GM12878 (cell line): Measurements from ENCODE around the gene CPT1C. TPM values are rescaled to one million over a fixed set of nuclear protein-coding genes. Genes with fewer than 3 reads are reported as not detected.

Experiments
- ATAC-seq: fragments of 200-7000 bp; cut with Tn5 transposase; 3 replicates; pipeline ENCODE4 v1.9.1; 2020; ENCODE audit warnings: mild to moderate bottlenecking, moderate library complexity
- BruUV-seq: library from RNA; stranded (reverse); fragments of 400-500 nt; replicated peaks from 2 replicates; lab custom pipeline; 2021; lab: Mats Ljungman, UMichigan
- CTCF ChIA-PET: fragments of 300-600 bp; sonication (Branson Sonifier 250); formaldehyde crosslinking; extraction: SDS; loops from one replicate; lab custom pipeline; 2021; ENCODE audit warnings: inconsistent platforms; lab: Yijun Ruan, JAX
- POLR2A ChIA-PET: fragments of 350-600 bp; formaldehyde crosslinking; extraction: SDS; loops from one replicate; lab custom pipeline; 2021; ENCODE audit warnings: inconsistent platforms; lab: Charles Lee
- RAD21 ChIA-PET: fragments of 300-600 bp; sonication (Branson Sonifier 250); formaldehyde crosslinking; loops from one replicate; lab custom pipeline; 2023; ENCODE audit warnings: antibody characterized with exemption; ENCODE audit not compliant: unreplicated experiment; lab: Charles Lee
- SMC1A ChIA-PET: fragments of 300-600 bp; sonication (Branson Sonifier 250); formaldehyde crosslinking; loops from one replicate; lab custom pipeline; 2023; ENCODE audit not compliant: unreplicated experiment, uncharacterized antibody; lab: Charles Lee
- DNase-seq: peaks from one replicate; pipeline ENCODE4 v3.0.0-alpha.2; 2011; ENCODE audit warnings: low read depth, low spot score
- FAIRE-seq: peaks from 3 replicates; lab custom pipeline; 2011; peaks lifted over from hg19 to GRCh38; lab: Jason Lieb, UNC
- H2AFZ ChIP-seq: 2 replicates; pipeline ENCODE4 v1.6.0; 2011; ENCODE audit warnings: low read depth, low read length, control low read depth; ENCODE audit not compliant: control insufficient read depth
- H3K27ac ChIP-seq: 2 replicates; pipeline ENCODE4 v1.5.1; 2011; ENCODE audit warnings: control low read depth; ENCODE audit not compliant: control insufficient read depth, insufficient read depth
- H3K27me3 ChIP-seq, 2 experiments: replicated peaks in 1 of 2; 2 replicates each; pipeline versions ENCODE4 v1.6.0 to v1.6.1; 2011; ENCODE audit warnings: low read length in 1 of 2; ENCODE audit not compliant: control insufficient read depth in 2 of 2, insufficient read depth in 2 of 2
- H3K36me3 ChIP-seq, 2 experiments: 2 replicates each; pipeline ENCODE4 v1.5.1; 2011; ENCODE audit warnings: low read length in 1 of 2; ENCODE audit not compliant: control insufficient read depth in 2 of 2, insufficient read depth in 2 of 2
- H3K4me1 ChIP-seq: 2 replicates; pipeline ENCODE4 v1.6.1; 2011; ENCODE audit warnings: mild to moderate bottlenecking, low read length, moderate library complexity, mixed read lengths; ENCODE audit not compliant: control insufficient read depth, insufficient read depth
- H3K4me2 ChIP-seq: 2 replicates; pipeline ENCODE4 v1.6.0; 2011; ENCODE audit warnings: control low read depth; ENCODE audit not compliant: control insufficient read depth, insufficient read depth
- H3K4me3 ChIP-seq: fragments of 200-600 bp; sonication (generic); 2 replicates; pipeline ENCODE4 v1.5.1; 2016
- H3K79me2 ChIP-seq: 2 replicates; pipeline ENCODE4 v1.6.0; 2011; ENCODE audit warnings: low read length; ENCODE audit not compliant: control insufficient read depth, insufficient read depth
- H3K9ac ChIP-seq: 2 replicates; pipeline ENCODE4 v1.8.0; 2011; ENCODE audit warnings: low read length, control low read depth, mixed read lengths; ENCODE audit not compliant: control insufficient read depth, insufficient read depth
- H3K9me3 ChIP-seq: replicated peaks from 3 replicates; pipeline ENCODE4 v1.5.1; 2011; ENCODE audit warnings: mild to moderate bottlenecking, low read length; ENCODE audit not compliant: control insufficient read depth, insufficient read depth
- H4K20me1 ChIP-seq: 2 replicates; pipeline ENCODE4 v1.6.0; 2011; ENCODE audit not compliant: control insufficient read depth, insufficient read depth
- ATF3 ChIP-seq: IDR thresholded peaks from 2 replicates; pipeline ENCODE4 v1.6.1; 2011; ENCODE audit warnings: low read depth, mild to moderate bottlenecking, low read length, moderate library complexity, borderline replicate concordance; ENCODE audit errors: extremely low read depth
- BCL11A ChIP-seq: IDR thresholded peaks from 2 replicates; pipeline ENCODE4 v1.6.1; 2011; ENCODE audit warnings: low read depth, low read length
- BMI1 ChIP-seq: fragments of 450-650 bp; IDR thresholded peaks from 2 replicates; pipeline ENCODE4 v1.6.1; 2016; ENCODE audit warnings: mild to moderate bottlenecking, moderate library complexity, borderline replicate concordance
- CUX1 ChIP-seq: IDR thresholded peaks from 2 replicates; pipeline ENCODE4 v1.6.1; 2012; ENCODE audit warnings: improper control_type of control experiment, low read depth, low read length; ENCODE audit not compliant: insufficient replicate concordance
- ESRRA ChIP-seq: IDR thresholded peaks from 2 replicates; pipeline ENCODE4 v1.6.1; 2012; ENCODE audit warnings: mild to moderate bottlenecking, low read length, improper control_type of control experiment
- FOXM1 ChIP-seq: IDR thresholded peaks from 2 replicates; pipeline ENCODE4 v1.6.1; 2012; ENCODE audit warnings: low read depth, mild to moderate bottlenecking, inconsistent platforms, low read length, moderate library complexity
- GATAD2B ChIP-seq: fragments of 450-650 bp; conservative IDR thresholded peaks from 2 replicates; pipeline ENCODE4 v1.6.1; 2017; ENCODE audit warnings: low read depth, mild to moderate bottlenecking, moderate library complexity
- HDAC6 ChIP-seq: fragments of 200-600 bp; sonication (generic); IDR thresholded peaks from one replicate; pipeline ENCODE4 v1.8.0; 2017; ENCODE audit warnings: antibody characterized with exemption; ENCODE audit not compliant: unreplicated experiment
- NR2C2 ChIP-seq: IDR thresholded peaks from 2 replicates; pipeline ENCODE4 v1.6.1; 2011; ENCODE audit warnings: borderline replicate concordance, low read depth; ENCODE audit not compliant: control insufficient read depth, insufficient read length
- PBX3 ChIP-seq: IDR thresholded peaks from 2 replicates; pipeline ENCODE4 v1.6.1; 2011; ENCODE audit warnings: mild to moderate bottlenecking, low read depth, low read length, moderate library complexity; ENCODE audit not compliant: insufficient replicate concordance
- PKNOX1 ChIP-seq: fragments of 450-650 bp; IDR thresholded peaks from 2 replicates; pipeline ENCODE4 v1.6.1; 2016; ENCODE audit warnings: mild to moderate bottlenecking
- SIN3A ChIP-seq: IDR thresholded peaks from 2 replicates; pipeline ENCODE4 v1.6.1; 2012; ENCODE audit warnings: low read depth, low read length, improper control_type of control experiment
- SUZ12 ChIP-seq: fragments of 200-600 bp; sonication (generic); IDR thresholded peaks from one replicate; pipeline ENCODE4 v1.6.1; 2018; ENCODE audit warnings: antibody characterized with exemption, mild to moderate bottlenecking; ENCODE audit not compliant: unreplicated experiment
- USF2 ChIP-seq: IDR thresholded peaks from 2 replicates; pipeline ENCODE4 v1.6.1; 2011; ENCODE audit warnings: low read depth, low read length, improper control_type of control experiment, borderline replicate concordance
- WGBS: methylation state at CpG from one replicate; pipeline ENCODE4 v1.1.6; 2016; ENCODE audit warnings: low lambda C conversion rate; ENCODE audit not compliant: insufficient replicate concordance, insufficient coverage; ENCODE audit errors: missing lambda C conversion rate; 5-methylcytosine and 5-hydroxymethylcytosine counted together
- in situ Hi-C: fragments of 300-500 bp; cut with MboI; formaldehyde crosslinking; loops from 9 replicates; pipeline ENCODE4 v1.14.3; 2018; ENCODE audit warnings: mixed read lengths
- intact Hi-C: fragments of 100-400 bp; cut with micrococcal nuclease; formaldehyde crosslinking; loops from one replicate; pipeline ENCODE4 v1.14.2; 2022; ENCODE audit not compliant: unreplicated experiment
- polyA plus RNA-seq, 11 experiments: library from polyadenylated mRNA; depleted of rRNA in 4 of 11; unstranded in 6 of 11; stranded (reverse) in 5 of 11; fragments of >200 nt; fragmentation: Nextera tagmentation in 4 of 11; fragmentation: Illumina TruSeq in 1 of 11; extraction: Ambion mirVana in 4 of 11; extraction: Trizol in 1 of 11; gene quantifications; 1 replicate in 1 of 11; 2 replicates in 10 of 11; pipeline versions ENCODE4 v1.2.1 to v1.2.3, GENCODE V29; 2011 to 2016; ENCODE audit warnings: inconsistent platforms in 2 of 11, missing spikeins in 2 of 11, low read depth in 1 of 11
- total RNA-seq, 4 experiments: library from RNA; depleted of rRNA in 3 of 4; stranded (reverse); fragments of >200 nt in 3 of 4; fragmentation: Illumina TruSeq in 1 of 4; extraction: Trizol in 1 of 4; gene quantifications; 2 replicates each; pipeline versions ENCODE4 v1.2.1 to v1.2.3, GENCODE V29; 2013 to 2021

The CPT1C gene
- total and polyA plus RNA-seq, 10 of the 15 experiments (the other 5 are each of a cell fraction or from before 2014, with no cell fraction given) = 0.04 to 0.56 (median 0.21) TPM; not detected in 3

GRCh38 chr19:49713236-49713845 is 22.4 kb downstream of the CPT1C start:
- intact Hi-C loops = no loop called here
- Histone ChIP-seq H3K27ac (no peak overlapping the region), H3K4me2 (no peak overlapping the region), H3K9me3 (no peaks in the 10 kb centered on the region), H2AFZ (no peak overlapping the region), H3K4me1 (no peaks in the 10 kb centered on the region), H3K4me3 (no peak overlapping the region), H3K79me2 (no peaks in the 10 kb centered on the region), H3K36me3 (no peaks in the 10 kb centered on the region), H3K9ac (no peak overlapping the region), H4K20me1 (no peaks in the 10 kb centered on the region), H3K27me3 (no peaks in the 10 kb centered on the region)
- DNase-seq = no peak
- ATAC-seq = no peak
- in situ Hi-C loops = no loop called here
- TF ChIP-seq BMI1 = no peak
- TF ChIP-seq USF2 = no peak
- TF ChIP-seq PBX3 = no peak
- no peak for TF ChIP-seq CUX1
- TF ChIP-seq SIN3A = no peak
- TF ChIP-seq ATF3 = no peak
- no peak for TF ChIP-seq GATAD2B
- no peak for TF ChIP-seq BCL11A
- TF ChIP-seq HDAC6 = no peak
- TF ChIP-seq ESRRA = no peak
- no peak for TF ChIP-seq NR2C2
- no peak for TF ChIP-seq PKNOX1
- TF ChIP-seq FOXM1 = no peak
- TF ChIP-seq SUZ12 = no peak
- ChIA-PET POLR2A (interaction anchor here (0.5 kb wide), 1 partner anchor 97 kb away, joined by 3 read pairs; no protein-coding TSS in a partner anchor), SMC1A (no interaction called here), RAD21 (no interaction called here), CTCF (no interaction called here)
- 35% methylated on average over 7 of the region's 8 CpGs for WGBS
- no TSS peak for BruUV-seq
- no peak for FAIRE-seq
